Measurements from ENCODE around the gene LMX1B.
A peak's percentile ranks its signal among the peaks of the same experiment; 100 is the strongest.
"Not testable (repeated sequence)": the region's sequence is repeated elsewhere in the genome, so short reads cannot be mapped to it uniquely, and the experiment has no call there.

LMX1B gene

GRCh38 chr9:126699401-126699881 lies 85.7 kb downstream of the LMX1B start:
- no peak for DNase-seq

- no peak for DNase-seq
Measured at GRCh38 chr9:126700296-126700695, 86.6 kb downstream of the LMX1B start.

GRCh38 chr9:126700903-126701812 lies 87.4 kb downstream of the LMX1B start:
- no peak for DNase-seq

- DNase-seq = no peak
Measured at GRCh38 chr9:126701813-126702140, 88.0 kb downstream of the LMX1B start.

GRCh38 chr9:126702151-126703001 lies 88.6 kb downstream of the LMX1B start:
- DNase-seq = peak; percentile 34

- DNase-seq = no peak
Measured at GRCh38 chr9:126703002-126703865, 89.5 kb downstream of the LMX1B start.

GRCh38 chr9:126703866-126704156 lies 90.1 kb downstream of the LMX1B start:
- no peak for DNase-seq

GRCh38 chr9:126704157-126704891 lies 90.6 kb downstream of the LMX1B start:
- no peak for DNase-seq

- peak; percentile 86 for DNase-seq
Measured at GRCh38 chr9:126704892-126705766, 91.4 kb downstream of the LMX1B start.

- DNase-seq = peak; percentile 71
Measured at GRCh38 chr9:126705767-126706697, 92.3 kb downstream of the LMX1B start.

- no peak for DNase-seq
Measured at GRCh38 chr9:126706698-126707053, 92.9 kb downstream of the LMX1B start.

GRCh38 chr9:126707083-126707482 lies 93.4 kb downstream of the LMX1B start:
- no peak for DNase-seq

- not testable (repeated sequence) for DNase-seq
Measured at GRCh38 chr9:126707712-126708111, 94.0 kb downstream of the LMX1B start.

GRCh38 chr9:126708178-126708577 lies 94.5 kb downstream of the LMX1B start:
- DNase-seq = no peak

- no peak for DNase-seq
Measured at GRCh38 chr9:126709241-126709640, 95.5 kb downstream of the LMX1B start.

- DNase-seq = no peak
Measured at GRCh38 chr9:126715382-126715781, 101.7 kb downstream of the LMX1B start.

- DNase-seq = not testable (repeated sequence)
Measured at GRCh38 chr9:126717441-126717840, 103.7 kb downstream of the LMX1B start.

- DNase-seq = peak; percentile 86
Measured at GRCh38 chr9:126719618-126720031, 105.9 kb downstream of the LMX1B start.

- no peak for DNase-seq
Measured at GRCh38 chr9:126720036-126720435, 106.3 kb downstream of the LMX1B start.
